C4-2B (cell line): ENCODE results near the gene PIGB.

Experiments
- H3K27ac ChIP-seq: fragments of 450-650 bp; 2 replicates; pipeline ENCODE4 v1.5.1; 2017
- ZFX ChIP-seq: fragments of 450-650 bp; IDR thresholded peaks from 2 replicates; pipeline ENCODE4 v1.6.1; 2017
- TF ChIP-seq, protein P1 (sequence below): fragments of 450-650 bp; conservative IDR thresholded peaks from 2 replicates; pipeline ENCODE4 v1.5.1; 2017; ENCODE audit warnings: mild to moderate bottlenecking

PIGB gene

DNA sequence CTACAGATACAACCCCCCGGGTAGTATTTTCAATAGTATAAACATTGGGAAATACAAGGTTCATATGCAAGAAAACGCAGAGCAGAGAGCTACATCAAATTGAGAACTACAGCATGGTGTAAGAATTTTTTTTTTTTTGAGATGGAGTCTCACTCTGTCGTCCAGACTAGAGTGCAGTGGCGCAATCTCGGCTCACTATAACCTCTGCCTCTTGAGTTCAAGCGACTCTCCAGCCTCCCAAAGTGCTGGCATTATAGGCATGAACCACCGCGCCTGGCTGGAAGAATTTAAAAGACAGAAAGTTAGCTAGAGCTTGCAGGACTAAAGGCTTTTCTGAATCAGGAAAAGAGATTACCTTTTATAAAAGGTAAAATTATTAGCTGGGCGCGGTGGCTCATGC is 42.0 kb downstream of the PIGB start:
- H3K27ac ChIP-seq: no peak overlapping the region

DNA sequence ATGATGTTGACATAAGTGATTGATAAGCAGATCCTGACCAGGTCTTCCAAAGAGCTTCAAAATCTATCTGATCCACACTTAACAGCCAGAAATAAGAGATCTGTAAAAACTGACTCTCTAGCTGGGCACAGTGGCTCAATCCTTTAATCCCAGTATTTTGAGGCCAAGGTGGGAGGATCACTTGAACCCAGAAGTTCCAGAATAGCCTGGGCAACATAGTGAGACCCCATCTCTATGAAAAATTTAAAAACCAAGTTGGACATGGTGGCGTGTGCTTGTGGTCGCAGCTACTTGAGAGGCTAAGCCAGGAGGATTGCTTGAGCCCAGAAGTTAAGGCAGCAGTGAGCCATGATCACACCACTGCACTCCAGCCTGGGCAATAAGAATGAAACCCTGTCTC is 43.6 kb downstream of the PIGB start:
- TF ChIP-seq, protein P1, sequence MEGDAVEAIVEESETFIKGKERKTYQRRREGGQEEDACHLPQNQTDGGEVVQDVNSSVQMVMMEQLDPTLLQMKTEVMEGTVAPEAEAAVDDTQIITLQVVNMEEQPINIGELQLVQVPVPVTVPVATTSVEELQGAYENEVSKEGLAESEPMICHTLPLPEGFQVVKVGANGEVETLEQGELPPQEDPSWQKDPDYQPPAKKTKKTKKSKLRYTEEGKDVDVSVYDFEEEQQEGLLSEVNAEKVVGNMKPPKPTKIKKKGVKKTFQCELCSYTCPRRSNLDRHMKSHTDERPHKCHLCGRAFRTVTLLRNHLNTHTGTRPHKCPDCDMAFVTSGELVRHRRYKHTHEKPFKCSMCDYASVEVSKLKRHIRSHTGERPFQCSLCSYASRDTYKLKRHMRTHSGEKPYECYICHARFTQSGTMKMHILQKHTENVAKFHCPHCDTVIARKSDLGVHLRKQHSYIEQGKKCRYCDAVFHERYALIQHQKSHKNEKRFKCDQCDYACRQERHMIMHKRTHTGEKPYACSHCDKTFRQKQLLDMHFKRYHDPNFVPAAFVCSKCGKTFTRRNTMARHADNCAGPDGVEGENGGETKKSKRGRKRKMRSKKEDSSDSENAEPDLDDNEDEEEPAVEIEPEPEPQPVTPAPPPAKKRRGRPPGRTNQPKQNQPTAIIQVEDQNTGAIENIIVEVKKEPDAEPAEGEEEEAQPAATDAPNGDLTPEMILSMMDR: no peak
- no peak for TF ChIP-seq ZFX

More for the DNA sequence above, 42.0 kb downstream of the PIGB start:
- TF ChIP-seq, protein P1: no peak
- no peak for TF ChIP-seq ZFX

GRCh38 chr15:55366981-55367380 is 48.0 kb downstream of the PIGB start:
- TF ChIP-seq, protein P1: no peak
- TF ChIP-seq ZFX: no peak
- H3K27ac ChIP-seq: no peak overlapping the region

More for the DNA sequence above, 43.6 kb downstream of the PIGB start:
- H3K27ac ChIP-seq: no peak overlapping the region

GRCh38 chr15:55372701-55373440 is 53.8 kb downstream of the PIGB start:
- TF ChIP-seq ZFX: no peak
- TF ChIP-seq, protein P1: no peak
- H3K27ac ChIP-seq: no peak overlapping the region

- TF ChIP-seq ZFX: no peak
- TF ChIP-seq, protein P1: no peak
- H3K27ac ChIP-seq: no peak overlapping the region
These were observed 60.1 kb downstream of the PIGB start for GRCh38 chr15:55379095-55379494.

DNA sequence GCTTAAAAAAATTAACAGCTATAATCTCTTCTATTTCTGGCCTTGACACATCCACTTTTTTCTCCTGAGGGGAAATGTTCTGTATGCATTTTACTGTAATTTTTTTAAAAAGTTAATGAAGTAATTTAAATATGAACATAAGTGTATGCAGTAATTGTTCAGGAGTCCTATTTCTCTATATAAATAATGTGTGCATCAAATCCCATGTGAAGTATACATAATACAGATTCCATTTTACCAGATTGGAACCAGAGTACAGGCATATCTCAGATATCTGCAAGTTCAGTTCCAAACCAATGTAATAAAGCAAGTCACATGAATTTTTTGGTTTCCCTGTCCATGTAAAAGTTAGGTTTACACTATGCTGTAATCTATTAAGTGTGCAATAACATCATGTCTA is 62.6 kb downstream of the PIGB start:
- H3K27ac ChIP-seq: no peak overlapping the region
- no peak for TF ChIP-seq ZFX
- TF ChIP-seq, protein P1: no peak

- TF ChIP-seq, protein P1: no peak
- TF ChIP-seq ZFX: no peak
These were observed 64.7 kb downstream of the PIGB start for GRCh38 chr15:55383687-55384086.

More at GRCh38 chr15:55383687-55384086, 64.7 kb downstream of the PIGB start:
- H3K27ac ChIP-seq: no peak overlapping the region
